Vagina (tissue), 2 donors: Measurements from ENCODE around the gene ELK4.

Source experiments
- CTCF ChIP-seq, 3 experiments: fragments of 450-650 bp in 2 of 3; fragments of 200-600 bp in 1 of 3; sonication (generic) in 1 of 3; IDR thresholded peaks; one replicate each; pipeline ENCODE4 v1.5.1; 2017 to 2019; ENCODE audit warnings: antibody characterized with exemption in 3 of 3, mild to moderate bottlenecking in 2 of 3, moderate library complexity in 2 of 3
- POLR2A ChIP-seq, 2 donors: fragments of 450-650 bp; IDR thresholded peaks; one replicate each; pipeline ENCODE4 v1.6.1; 2017; ENCODE audit warnings: antibody characterized with exemption in 2 of 2, mild to moderate bottlenecking in 2 of 2, moderate library complexity in 2 of 2
- POLR2AphosphoS5 ChIP-seq, 2 donors: sonication (generic); formaldehyde crosslinking; IDR thresholded peaks; one replicate each; pipeline ENCODE4 v1.9.0; 2017; ENCODE audit warnings: antibody characterized with exemption in 2 of 2, mild to moderate bottlenecking in 2 of 2, low read depth in 1 of 2; ENCODE audit not compliant: insufficient read depth in 1 of 2

DNA sequence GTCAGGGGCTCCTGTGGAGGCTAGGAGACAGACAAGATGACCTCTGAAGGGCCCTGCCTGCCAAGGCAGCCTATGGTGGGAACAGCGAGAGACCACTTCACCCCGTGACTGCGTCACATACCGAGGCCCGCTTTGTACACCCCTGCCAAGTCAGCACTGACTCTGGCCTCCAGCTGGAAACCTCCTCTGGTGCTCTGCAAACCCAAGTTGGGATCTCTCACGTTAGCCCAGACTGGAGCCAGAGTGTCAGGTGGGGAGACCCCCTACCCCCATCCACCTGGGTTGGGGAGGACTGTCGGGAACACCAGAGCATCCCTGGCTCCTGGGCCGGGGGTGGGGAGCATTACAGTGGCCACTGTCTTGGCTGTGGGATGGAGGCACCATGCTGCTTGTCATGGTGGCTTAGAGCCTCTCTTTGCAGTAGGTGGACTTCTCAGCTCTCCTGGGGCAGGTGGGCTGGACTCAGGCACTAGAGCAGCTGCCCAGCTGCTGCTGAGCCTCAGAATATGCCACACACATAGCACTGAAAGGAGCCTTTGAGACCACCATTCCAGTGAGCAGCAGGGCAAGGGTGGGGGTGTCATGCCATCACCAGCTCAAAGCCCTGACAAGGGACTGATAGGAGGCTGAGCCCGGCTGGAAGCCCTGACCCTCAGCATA is 50.4 kb downstream of the ELK4 start:
- TF ChIP-seq CTCF (IDR thresholded peaks at IDR 0.05), result no peak
- no peak for TF ChIP-seq POLR2AphosphoS5 (IDR thresholded peaks at IDR 0.05; ENCODE audit: insufficient read depth in 1 of 2, low read depth in 1 of 2)
- no peak for TF ChIP-seq POLR2A (IDR thresholded peaks at IDR 0.05)
